Fibroblast of lung (primary cell): ENCODE measurements around the gene CROCC2.

Experiments used
- EZH2 ChIP-seq: IDR thresholded peaks from 2 replicates; pipeline ENCODE4 v1.5.1; 2012; ENCODE audit warnings: low read length, control low read depth, mild to moderate bottlenecking; ENCODE audit errors: missing control alignments
- TF ChIP-seq, protein P1 (sequence below), 2 donors: IDR thresholded peaks in 1 of 2; conservative IDR thresholded peaks in 1 of 2; 1 replicate in 1 of 2; 2 replicates in 1 of 2; pipeline ENCODE4 v1.5.1; 2011 to 2012; ENCODE audit warnings: low read length in 2 of 2, control low read depth in 1 of 2, inconsistent platforms in 1 of 2, low read depth in 1 of 2, mild to moderate bottlenecking in 1 of 2

- TF ChIP-seq, protein P1, sequence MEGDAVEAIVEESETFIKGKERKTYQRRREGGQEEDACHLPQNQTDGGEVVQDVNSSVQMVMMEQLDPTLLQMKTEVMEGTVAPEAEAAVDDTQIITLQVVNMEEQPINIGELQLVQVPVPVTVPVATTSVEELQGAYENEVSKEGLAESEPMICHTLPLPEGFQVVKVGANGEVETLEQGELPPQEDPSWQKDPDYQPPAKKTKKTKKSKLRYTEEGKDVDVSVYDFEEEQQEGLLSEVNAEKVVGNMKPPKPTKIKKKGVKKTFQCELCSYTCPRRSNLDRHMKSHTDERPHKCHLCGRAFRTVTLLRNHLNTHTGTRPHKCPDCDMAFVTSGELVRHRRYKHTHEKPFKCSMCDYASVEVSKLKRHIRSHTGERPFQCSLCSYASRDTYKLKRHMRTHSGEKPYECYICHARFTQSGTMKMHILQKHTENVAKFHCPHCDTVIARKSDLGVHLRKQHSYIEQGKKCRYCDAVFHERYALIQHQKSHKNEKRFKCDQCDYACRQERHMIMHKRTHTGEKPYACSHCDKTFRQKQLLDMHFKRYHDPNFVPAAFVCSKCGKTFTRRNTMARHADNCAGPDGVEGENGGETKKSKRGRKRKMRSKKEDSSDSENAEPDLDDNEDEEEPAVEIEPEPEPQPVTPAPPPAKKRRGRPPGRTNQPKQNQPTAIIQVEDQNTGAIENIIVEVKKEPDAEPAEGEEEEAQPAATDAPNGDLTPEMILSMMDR (conservative IDR thresholded peaks at IDR 0.05 in 1 of 2, IDR thresholded peaks at IDR 0.05 in 1 of 2; ENCODE audit: low read depth in 1 of 2, low read length in 2 of 2) = no peak
- TF ChIP-seq EZH2 = no peak
These were observed 43.9 kb downstream of the CROCC2 start for GRCh38 chr2:240949791-240950705.
